GM12801 (cell line): ENCODE results near the gene TAF3.

ENCODE experiments used
- TF ChIP-seq, protein P1 (sequence below): IDR thresholded peaks from one replicate; pipeline ENCODE4 v1.5.1; 2011; ENCODE audit warnings: control low read depth; ENCODE audit not compliant: insufficient read length; ENCODE audit errors: extremely low read depth

Gene TAF3

DNA sequence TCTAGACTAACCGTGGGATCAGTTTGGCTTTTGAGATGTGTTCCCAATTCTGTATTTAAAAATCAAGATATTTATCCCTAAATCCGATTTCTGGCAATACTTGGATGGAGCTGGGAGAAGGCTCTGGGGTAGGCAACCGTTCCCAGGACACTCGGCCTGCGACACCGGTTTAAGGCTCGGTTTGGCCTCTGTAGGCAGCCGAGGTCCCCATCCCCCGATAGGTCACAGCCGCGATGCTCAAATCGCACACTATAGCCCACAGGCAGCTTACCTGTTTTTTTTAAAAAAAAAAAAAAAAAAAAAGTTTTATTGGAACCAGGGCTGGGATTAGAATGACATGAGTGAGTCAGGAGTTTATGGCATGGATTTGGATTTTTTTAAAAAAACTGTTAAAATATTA lies 729 bp upstream of the TAF3 start:
- TF ChIP-seq, protein P1, sequence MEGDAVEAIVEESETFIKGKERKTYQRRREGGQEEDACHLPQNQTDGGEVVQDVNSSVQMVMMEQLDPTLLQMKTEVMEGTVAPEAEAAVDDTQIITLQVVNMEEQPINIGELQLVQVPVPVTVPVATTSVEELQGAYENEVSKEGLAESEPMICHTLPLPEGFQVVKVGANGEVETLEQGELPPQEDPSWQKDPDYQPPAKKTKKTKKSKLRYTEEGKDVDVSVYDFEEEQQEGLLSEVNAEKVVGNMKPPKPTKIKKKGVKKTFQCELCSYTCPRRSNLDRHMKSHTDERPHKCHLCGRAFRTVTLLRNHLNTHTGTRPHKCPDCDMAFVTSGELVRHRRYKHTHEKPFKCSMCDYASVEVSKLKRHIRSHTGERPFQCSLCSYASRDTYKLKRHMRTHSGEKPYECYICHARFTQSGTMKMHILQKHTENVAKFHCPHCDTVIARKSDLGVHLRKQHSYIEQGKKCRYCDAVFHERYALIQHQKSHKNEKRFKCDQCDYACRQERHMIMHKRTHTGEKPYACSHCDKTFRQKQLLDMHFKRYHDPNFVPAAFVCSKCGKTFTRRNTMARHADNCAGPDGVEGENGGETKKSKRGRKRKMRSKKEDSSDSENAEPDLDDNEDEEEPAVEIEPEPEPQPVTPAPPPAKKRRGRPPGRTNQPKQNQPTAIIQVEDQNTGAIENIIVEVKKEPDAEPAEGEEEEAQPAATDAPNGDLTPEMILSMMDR, result no peak

DNA sequence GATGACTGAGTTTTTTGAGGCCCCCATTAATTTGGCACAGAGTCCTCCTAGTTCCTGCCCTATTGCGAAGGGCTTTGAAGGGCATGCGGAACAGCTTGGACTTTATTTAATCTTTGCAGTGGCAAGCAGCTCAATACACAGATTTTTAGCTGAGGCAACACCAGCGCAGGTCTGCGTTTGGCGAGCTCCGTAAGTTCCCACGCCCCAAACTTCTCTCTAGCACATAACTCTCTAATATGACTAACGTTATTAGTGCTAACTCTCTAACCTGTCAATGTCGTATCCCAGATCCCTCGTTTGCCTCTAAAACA lies 366 bp upstream of the TAF3 start:
- TF ChIP-seq, protein P1, result no peak

DNA sequence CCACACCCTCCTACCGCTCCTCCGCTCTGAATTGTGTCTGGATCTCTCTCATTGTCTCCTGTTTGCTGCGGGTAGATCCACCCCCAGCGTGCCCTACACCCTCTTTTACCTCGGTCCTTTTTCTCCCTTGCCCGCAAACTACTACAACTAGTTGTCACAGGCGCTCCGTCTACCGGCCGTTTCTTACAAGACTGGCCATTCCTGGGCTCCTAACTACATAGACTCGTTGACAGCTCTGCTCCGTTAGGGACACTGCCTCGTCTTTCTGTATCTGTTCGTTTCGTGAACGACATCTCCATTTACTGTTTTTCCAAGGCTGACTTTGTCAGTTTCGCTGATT lies 786 bp downstream of the TAF3 start:
- TF ChIP-seq, protein P1, result no peak

DNA sequence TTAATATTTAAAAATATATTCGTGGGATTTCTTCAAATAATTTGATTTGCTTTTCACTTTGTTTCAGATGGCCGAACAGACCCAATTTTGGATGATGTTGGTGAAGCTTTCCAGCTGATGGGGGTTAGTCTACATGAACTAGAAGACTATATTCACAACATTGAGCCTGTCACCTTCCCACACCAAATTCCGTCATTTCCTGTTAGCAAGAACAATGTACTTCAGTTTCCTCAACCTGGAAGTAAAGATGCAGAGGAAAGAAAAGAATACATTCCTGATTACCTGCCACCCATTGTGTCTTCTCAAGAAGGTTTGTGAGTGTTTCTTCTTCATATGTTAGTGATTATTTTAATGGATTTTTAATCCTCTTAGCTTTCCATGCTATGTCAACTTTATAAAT lies 5.9 kb downstream of the TAF3 start:
- TF ChIP-seq, protein P1, result no peak

DNA sequence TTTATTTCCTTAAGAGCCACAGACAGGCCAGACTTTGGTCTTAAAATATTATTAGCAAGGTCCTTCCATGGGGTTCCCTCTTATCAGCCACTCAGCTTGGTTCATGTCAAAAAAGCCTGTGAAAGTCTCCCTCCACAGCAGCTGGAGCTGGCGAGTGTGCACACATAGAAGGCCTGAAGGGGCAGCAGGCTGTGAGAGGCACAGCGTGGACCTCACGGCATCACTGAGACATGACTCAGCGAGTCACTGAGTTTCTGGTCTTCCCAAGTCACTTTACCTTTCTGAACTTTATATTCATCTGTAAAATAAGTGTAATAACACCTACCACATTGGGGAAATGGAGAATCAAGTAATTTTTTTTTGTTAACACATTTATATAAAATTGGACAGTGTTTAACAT lies 8.7 kb downstream of the TAF3 start:
- TF ChIP-seq, protein P1, result no peak

DNA sequence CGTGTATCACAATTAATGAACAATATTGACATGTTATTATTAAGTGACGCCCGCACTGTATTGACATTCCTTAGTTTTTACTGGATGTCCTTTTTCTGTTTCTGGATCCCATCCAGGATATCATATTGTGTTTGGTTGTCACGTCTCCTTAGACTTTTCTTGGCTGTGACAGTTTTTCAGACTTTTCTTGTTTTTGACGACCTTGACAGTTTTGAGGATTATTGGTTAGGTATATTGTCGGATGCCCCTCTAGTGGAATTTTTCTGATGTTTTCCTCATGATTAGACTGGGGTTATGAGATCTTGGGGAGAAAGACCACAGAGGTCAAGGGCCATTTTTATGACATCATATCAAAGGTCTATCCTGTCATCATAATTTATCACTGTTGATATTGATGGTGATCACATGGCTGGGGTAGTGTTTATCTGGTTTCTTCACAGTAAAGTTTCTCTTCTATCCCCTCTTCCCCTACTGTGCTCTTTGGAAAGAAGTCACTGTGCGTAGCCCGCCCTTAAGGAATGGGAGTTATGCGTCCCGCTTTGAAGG lies 11.1 kb downstream of the TAF3 start:
- TF ChIP-seq, protein P1, result no peak

DNA sequence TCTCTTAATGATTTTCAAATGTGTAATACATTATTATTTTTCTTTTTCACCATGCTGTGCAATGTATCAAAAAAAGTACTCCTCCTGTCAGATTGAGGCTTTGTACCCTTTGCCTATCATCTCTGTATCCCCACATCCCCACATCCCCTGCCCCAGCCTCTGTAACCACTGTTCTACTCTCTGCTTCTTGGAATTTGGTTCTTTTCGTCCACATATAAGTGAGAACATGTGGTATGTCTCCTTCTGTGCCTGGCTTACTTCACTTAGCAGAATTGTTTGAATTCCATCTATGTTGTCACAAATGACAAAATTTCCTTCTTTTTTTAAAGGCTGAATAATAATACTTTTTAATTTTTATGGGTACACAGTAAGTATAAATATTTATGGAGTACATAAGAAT lies 13.8 kb downstream of the TAF3 start:
- TF ChIP-seq, protein P1, result no peak

DNA sequence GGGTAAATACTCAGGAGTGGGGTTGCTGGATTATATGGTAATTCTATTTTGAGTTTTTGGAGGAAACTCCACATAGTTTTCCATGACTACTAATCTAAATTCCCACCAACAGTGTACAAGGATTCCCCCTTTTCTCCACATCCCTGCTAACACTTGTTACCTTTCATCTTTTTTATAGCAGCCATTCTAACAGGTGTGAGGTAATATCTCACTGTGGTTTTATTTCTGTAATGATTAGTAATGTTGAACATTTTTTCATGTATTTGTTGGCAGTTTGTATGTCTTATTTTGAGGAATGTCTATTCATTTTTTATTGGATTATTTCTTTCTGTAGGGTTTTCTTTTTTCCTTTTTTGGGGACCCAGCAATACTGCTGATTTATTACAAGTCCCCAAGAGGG lies 14.9 kb downstream of the TAF3 start:
- TF ChIP-seq, protein P1, result no peak
